Fibroblast of the aortic adventitia (primary cell): Measurements from ENCODE around the gene USP17L25. TPM values are rescaled to one million over a fixed set of nuclear protein-coding genes. Genes with fewer than 3 reads are reported as not detected.
"Not testable (repeated sequence)": the region's sequence is repeated elsewhere in the genome, so short reads cannot be mapped to it uniquely, and the experiment has no call there.

Experiments used
- DNase-seq: peaks from one replicate; pipeline ENCODE4 v3.0.0-alpha.2; 2010; ENCODE audit warnings: low read depth
- H3K4me3 ChIP-seq: 2 replicates; pipeline ENCODE4 v1.5.1; 2011; ENCODE audit warnings: low read depth, mild to moderate bottlenecking, control low read depth, low read length, moderate library complexity
- total RNA-seq: library from RNA; depleted of rRNA; stranded (reverse); fragments of >200 nt; gene quantifications from 2 replicates; pipeline ENCODE4 v1.2.3, GENCODE V29; 2012; ENCODE audit warnings: low replicate concordance

Gene USP17L25
- total RNA-seq = not detected in 2 replicates

GRCh38 chr4:9329611-9330010 is at the start of gene USP17L25:
Gene USP17L25, plus strand, starts transcription at chr4:9329911. Its CDS starts 0 bp downstream, at chr4:9329911.
- DNase-seq, H3K4me3 ChIP-seq: not testable (repeated sequence)

GRCh38 chr4:9324191-9324590 is 5.5 kb upstream of the USP17L25 start:
- DNase-seq, H3K4me3 ChIP-seq: not testable (repeated sequence)

- not testable (repeated sequence) for H3K4me3 ChIP-seq, DNase-seq
Measured at GRCh38 chr4:9324865-9325264, 4.8 kb upstream of the USP17L25 start, which contains the start of gene USP17L24. Gene USP17L24, plus strand, starts transcription at chr4:9325165. Its CDS starts 0 bp downstream, at chr4:9325165.

- DNase-seq = not testable (repeated sequence)
Measured at GRCh38 chr4:9334358-9334757, 4.6 kb downstream of the USP17L25 start, which contains the start of gene USP17L26. Gene USP17L26, plus strand, starts transcription at chr4:9334658. Its CDS starts 0 bp downstream, at chr4:9334658.

GRCh38 chr4:9339103-9339502 is 9.4 kb downstream of the USP17L25 start, which contains the start of gene USP17L5:
Gene USP17L5, plus strand, starts transcription at chr4:9339403. Its CDS starts 0 bp downstream, at chr4:9339403.
- not testable (repeated sequence) for DNase-seq, H3K4me3 ChIP-seq

More at GRCh38 chr4:9334358-9334757, 4.6 kb downstream of the USP17L25 start, which contains the start of gene USP17L26:
- H3K4me3 ChIP-seq = not testable (repeated sequence)

- H3K4me3 ChIP-seq, DNase-seq: not testable (repeated sequence)
Measured at GRCh38 chr4:9343848-9344247, 14.1 kb downstream of the USP17L25 start, which contains the start of gene USP17L27. Gene USP17L27, plus strand, starts transcription at chr4:9344148. Its CDS starts 0 bp downstream, at chr4:9344148.

GRCh38 chr4:9348593-9348992 is 18.9 kb downstream of the USP17L25 start, which contains the start of gene USP17L28:
Gene USP17L28, plus strand, starts transcription at chr4:9348893. Its CDS starts 0 bp downstream, at chr4:9348893.
- DNase-seq, H3K4me3 ChIP-seq: not testable (repeated sequence)

- DNase-seq, H3K4me3 ChIP-seq: not testable (repeated sequence)
Measured at GRCh38 chr4:9350866-9351265, 21.2 kb downstream of the USP17L25 start.

GRCh38 chr4:9353338-9353737 is 23.6 kb downstream of the USP17L25 start, which contains the start of gene USP17L29:
Gene USP17L29, plus strand, starts transcription at chr4:9353638. Its CDS starts 0 bp downstream, at chr4:9353638.
- DNase-seq, H3K4me3 ChIP-seq: not testable (repeated sequence)

GRCh38 chr4:9362829-9363228 is 33.1 kb downstream of the USP17L25 start, which contains the start of gene USP17L30:
Gene USP17L30, plus strand, starts transcription at chr4:9363129. Its CDS starts 0 bp downstream, at chr4:9363129.
- H3K4me3 ChIP-seq, DNase-seq: not testable (repeated sequence)

GRCh38 chr4:9379881-9380280 is 50.2 kb downstream of the USP17L25 start:
- not testable (repeated sequence) for H3K4me3 ChIP-seq, DNase-seq

Other genes with a start within 250 kb of the USP17L25 start
- not detected in 2 replicates for gene FAM90A26, start 159.5 kb upstream of the USP17L25 start, total RNA-seq
- gene USP17L10, start 119.3 kb upstream of the USP17L25 start, total RNA-seq = not detected in 2 replicates
- gene USP17L11, start 114.5 kb upstream of the USP17L25 start, total RNA-seq = not detected in 2 replicates
- not detected in 2 replicates for gene USP17L12, start 109.8 kb upstream of the USP17L25 start, total RNA-seq
- not detected in 2 replicates for gene USP17L13, start 105.0 kb upstream of the USP17L25 start, total RNA-seq
- gene USP17L15, start 95.5 kb upstream of the USP17L25 start, total RNA-seq = not detected in 2 replicates
- gene USP17L17, start 86.0 kb upstream of the USP17L25 start, total RNA-seq = not detected in 2 replicates
- not detected in 2 replicates for gene USP17L18, start 81.3 kb upstream of the USP17L25 start, total RNA-seq
- not detected in 2 replicates for gene USP17L19, start 76.5 kb upstream of the USP17L25 start, total RNA-seq
- not detected in 2 replicates for gene USP17L20, start 71.8 kb upstream of the USP17L25 start, total RNA-seq
- gene USP17L21, start 67.0 kb upstream of the USP17L25 start, total RNA-seq = not detected in 2 replicates
- gene USP17L22, start 62.3 kb upstream of the USP17L25 start, total RNA-seq = not detected in 2 replicates
- not detected in 2 replicates for gene USP17L24, start 4.7 kb upstream of the USP17L25 start, total RNA-seq
- not detected in 2 replicates for gene USP17L26, start 4.7 kb downstream of the USP17L25 start, total RNA-seq
- not detected in 2 replicates for gene USP17L5, start 9.5 kb downstream of the USP17L25 start, total RNA-seq
- gene USP17L27, start 14.2 kb downstream of the USP17L25 start, total RNA-seq = not detected in 2 replicates
- not detected in 2 replicates for gene USP17L28, start 19.0 kb downstream of the USP17L25 start, total RNA-seq
- not detected in 2 replicates for gene USP17L29, start 23.7 kb downstream of the USP17L25 start, total RNA-seq
- not detected in 2 replicates for gene USP17L30, start 33.2 kb downstream of the USP17L25 start, total RNA-seq
- not detected in 2 replicates for gene DEFB131A, start 114.5 kb downstream of the USP17L25 start, total RNA-seq